IMR-90 (cell line): ENCODE results near the gene DRC7.

Source experiments
- POLR2A ChIP-seq: IDR thresholded peaks from 2 replicates; pipeline ENCODE4 v1.6.1; 2012; ENCODE audit warnings: mild to moderate bottlenecking, low read depth, low read length
- RAD21 ChIP-seq: IDR thresholded peaks from 2 replicates; pipeline ENCODE4 v1.6.1; 2012; ENCODE audit warnings: low read length, improper control_type of control experiment
- TF ChIP-seq, protein P1 (sequence below): conservative IDR thresholded peaks from 2 replicates; pipeline ENCODE4 v1.5.1; 2012; ENCODE audit warnings: mild to moderate bottlenecking, low read depth, low read length, improper control_type of control experiment
- TF ChIP-seq, protein P2 (sequence below): fragments of 150-350 bp; IDR thresholded peaks from 2 replicates; pipeline ENCODE4 v1.6.1; 2016; ENCODE audit warnings: low read depth, mild to moderate bottlenecking, low read length, moderate library complexity, borderline replicate concordance

DNA sequence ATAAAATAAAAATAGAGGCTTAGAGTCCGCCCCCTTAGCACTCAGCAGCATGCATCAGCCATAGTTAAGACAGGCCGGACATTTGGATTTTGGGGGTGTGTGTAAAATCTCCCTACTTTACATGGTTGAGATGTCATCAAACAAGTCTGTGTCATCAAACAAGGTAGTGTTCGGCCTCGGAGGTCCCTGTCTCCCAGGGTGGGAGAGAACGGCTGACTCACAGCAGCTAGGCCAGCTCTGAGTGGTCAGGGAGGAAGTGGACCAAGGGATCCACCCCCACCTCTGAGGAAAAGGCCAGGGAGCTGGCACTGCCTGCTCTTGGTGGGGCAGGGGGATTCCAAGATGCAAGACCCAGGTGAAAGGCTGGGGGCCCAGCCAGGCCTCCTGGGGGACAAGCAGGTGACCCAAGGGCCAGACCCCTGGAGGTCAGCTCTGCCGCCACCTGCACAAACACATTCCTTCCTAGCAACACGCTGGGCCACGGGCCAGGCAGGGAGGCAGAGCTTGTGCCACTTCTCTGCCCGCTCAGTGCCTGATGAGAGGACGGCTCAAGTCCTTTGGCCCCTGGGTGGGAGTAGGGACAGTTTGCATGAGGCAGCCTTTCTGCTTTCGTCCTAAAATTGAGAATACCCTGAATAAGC lies 79.2 kb downstream of the DRC7 start:
- TF ChIP-seq RAD21, result no peak
- TF ChIP-seq POLR2A, result no peak
- TF ChIP-seq, protein P1, sequence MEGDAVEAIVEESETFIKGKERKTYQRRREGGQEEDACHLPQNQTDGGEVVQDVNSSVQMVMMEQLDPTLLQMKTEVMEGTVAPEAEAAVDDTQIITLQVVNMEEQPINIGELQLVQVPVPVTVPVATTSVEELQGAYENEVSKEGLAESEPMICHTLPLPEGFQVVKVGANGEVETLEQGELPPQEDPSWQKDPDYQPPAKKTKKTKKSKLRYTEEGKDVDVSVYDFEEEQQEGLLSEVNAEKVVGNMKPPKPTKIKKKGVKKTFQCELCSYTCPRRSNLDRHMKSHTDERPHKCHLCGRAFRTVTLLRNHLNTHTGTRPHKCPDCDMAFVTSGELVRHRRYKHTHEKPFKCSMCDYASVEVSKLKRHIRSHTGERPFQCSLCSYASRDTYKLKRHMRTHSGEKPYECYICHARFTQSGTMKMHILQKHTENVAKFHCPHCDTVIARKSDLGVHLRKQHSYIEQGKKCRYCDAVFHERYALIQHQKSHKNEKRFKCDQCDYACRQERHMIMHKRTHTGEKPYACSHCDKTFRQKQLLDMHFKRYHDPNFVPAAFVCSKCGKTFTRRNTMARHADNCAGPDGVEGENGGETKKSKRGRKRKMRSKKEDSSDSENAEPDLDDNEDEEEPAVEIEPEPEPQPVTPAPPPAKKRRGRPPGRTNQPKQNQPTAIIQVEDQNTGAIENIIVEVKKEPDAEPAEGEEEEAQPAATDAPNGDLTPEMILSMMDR, result no peak
- TF ChIP-seq, protein P2, sequence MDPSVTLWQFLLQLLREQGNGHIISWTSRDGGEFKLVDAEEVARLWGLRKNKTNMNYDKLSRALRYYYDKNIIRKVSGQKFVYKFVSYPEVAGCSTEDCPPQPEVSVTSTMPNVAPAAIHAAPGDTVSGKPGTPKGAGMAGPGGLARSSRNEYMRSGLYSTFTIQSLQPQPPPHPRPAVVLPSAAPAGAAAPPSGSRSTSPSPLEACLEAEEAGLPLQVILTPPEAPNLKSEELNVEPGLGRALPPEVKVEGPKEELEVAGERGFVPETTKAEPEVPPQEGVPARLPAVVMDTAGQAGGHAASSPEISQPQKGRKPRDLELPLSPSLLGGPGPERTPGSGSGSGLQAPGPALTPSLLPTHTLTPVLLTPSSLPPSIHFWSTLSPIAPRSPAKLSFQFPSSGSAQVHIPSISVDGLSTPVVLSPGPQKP, result no peak
